Ishikawa (cell line): ENCODE measurements around the gene ADGRL3.

Experiments used
- CEBPB ChIP-seq: IDR thresholded peaks from 2 replicates; pipeline ENCODE4 v1.6.1; 2012
- CREB1 ChIP-seq: IDR thresholded peaks from 2 replicates; pipeline ENCODE4 v1.6.1; 2012; ENCODE audit warnings: low read depth
- EGR1 ChIP-seq: IDR thresholded peaks from 2 replicates; pipeline ENCODE4 v1.6.1; 2012
- EP300 ChIP-seq: IDR thresholded peaks from 2 replicates; pipeline ENCODE4 v1.6.1; 2012; ENCODE audit warnings: borderline replicate concordance
- FOXM1 ChIP-seq: IDR thresholded peaks from 2 replicates; pipeline ENCODE4 v1.6.1; 2012; ENCODE audit warnings: low read depth, borderline replicate concordance
- NFIC ChIP-seq: IDR thresholded peaks from 2 replicates; pipeline ENCODE4 v1.6.1; 2012
- RAD21 ChIP-seq: IDR thresholded peaks from 2 replicates; pipeline ENCODE4 v1.6.1; 2012; ENCODE audit warnings: low read depth
- TAF1 ChIP-seq: IDR thresholded peaks from 2 replicates; pipeline ENCODE4 v1.6.1; 2012; ENCODE audit warnings: low read depth, mild to moderate bottlenecking
- TCF12 ChIP-seq: IDR thresholded peaks from 2 replicates; pipeline ENCODE4 v1.6.1; 2012; ENCODE audit warnings: low read depth
- TEAD4 ChIP-seq: IDR thresholded peaks from 2 replicates; pipeline ENCODE4 v1.6.1; 2012
- YY1 ChIP-seq: IDR thresholded peaks from 2 replicates; pipeline ENCODE4 v1.6.1; 2012; ENCODE audit warnings: low read depth
- ZBTB7A ChIP-seq: IDR thresholded peaks from 2 replicates; pipeline ENCODE4 v1.6.1; 2012; ENCODE audit warnings: low read depth
- TF ChIP-seq, protein P1 (sequence below): IDR thresholded peaks from 2 replicates; pipeline ENCODE4 v1.6.1; 2012; ENCODE audit warnings: low read depth, mild to moderate bottlenecking
- TF ChIP-seq, protein P2 (sequence below): IDR thresholded peaks from 2 replicates; pipeline ENCODE4 v1.6.1; 2012
- TF ChIP-seq, protein P3 (sequence below): IDR thresholded peaks from 2 replicates; pipeline ENCODE4 v1.6.1; 2012

ADGRL3 gene

DNA sequence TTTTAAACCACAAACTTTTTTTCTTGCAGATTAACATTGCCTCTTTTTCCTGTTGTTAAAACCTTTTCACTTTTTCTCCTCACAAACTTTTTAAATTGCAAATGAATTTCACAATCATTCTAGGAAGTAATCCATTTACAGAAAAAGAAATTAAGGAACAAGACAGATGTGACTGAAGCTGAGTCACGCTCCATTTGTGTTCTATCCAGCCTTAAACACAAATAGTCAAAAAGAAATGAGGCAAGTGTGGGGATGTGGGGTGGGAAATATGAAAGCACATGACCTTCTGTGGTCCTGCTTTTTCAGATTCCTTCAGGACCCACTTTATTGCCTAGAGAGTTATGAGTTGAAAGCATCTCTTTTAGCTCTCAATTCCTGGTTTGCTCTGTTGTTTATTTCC lies 197.0 kb downstream of the ADGRL3 start:
- TF ChIP-seq, protein P1, sequence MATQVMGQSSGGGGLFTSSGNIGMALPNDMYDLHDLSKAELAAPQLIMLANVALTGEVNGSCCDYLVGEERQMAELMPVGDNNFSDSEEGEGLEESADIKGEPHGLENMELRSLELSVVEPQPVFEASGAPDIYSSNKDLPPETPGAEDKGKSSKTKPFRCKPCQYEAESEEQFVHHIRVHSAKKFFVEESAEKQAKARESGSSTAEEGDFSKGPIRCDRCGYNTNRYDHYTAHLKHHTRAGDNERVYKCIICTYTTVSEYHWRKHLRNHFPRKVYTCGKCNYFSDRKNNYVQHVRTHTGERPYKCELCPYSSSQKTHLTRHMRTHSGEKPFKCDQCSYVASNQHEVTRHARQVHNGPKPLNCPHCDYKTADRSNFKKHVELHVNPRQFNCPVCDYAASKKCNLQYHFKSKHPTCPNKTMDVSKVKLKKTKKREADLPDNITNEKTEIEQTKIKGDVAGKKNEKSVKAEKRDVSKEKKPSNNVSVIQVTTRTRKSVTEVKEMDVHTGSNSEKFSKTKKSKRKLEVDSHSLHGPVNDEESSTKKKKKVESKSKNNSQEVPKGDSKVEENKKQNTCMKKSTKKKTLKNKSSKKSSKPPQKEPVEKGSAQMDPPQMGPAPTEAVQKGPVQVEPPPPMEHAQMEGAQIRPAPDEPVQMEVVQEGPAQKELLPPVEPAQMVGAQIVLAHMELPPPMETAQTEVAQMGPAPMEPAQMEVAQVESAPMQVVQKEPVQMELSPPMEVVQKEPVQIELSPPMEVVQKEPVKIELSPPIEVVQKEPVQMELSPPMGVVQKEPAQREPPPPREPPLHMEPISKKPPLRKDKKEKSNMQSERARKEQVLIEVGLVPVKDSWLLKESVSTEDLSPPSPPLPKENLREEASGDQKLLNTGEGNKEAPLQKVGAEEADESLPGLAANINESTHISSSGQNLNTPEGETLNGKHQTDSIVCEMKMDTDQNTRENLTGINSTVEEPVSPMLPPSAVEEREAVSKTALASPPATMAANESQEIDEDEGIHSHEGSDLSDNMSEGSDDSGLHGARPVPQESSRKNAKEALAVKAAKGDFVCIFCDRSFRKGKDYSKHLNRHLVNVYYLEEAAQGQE: no peak
- TF ChIP-seq TAF1: no peak
- TF ChIP-seq NFIC: no peak
- no peak for TF ChIP-seq CEBPB
- no peak for TF ChIP-seq TCF12
- no peak for TF ChIP-seq YY1
- TF ChIP-seq TEAD4: no peak
- TF ChIP-seq EGR1: no peak
- no peak for TF ChIP-seq ZBTB7A
- no peak for TF ChIP-seq CREB1
- no peak for TF ChIP-seq FOXM1

DNA sequence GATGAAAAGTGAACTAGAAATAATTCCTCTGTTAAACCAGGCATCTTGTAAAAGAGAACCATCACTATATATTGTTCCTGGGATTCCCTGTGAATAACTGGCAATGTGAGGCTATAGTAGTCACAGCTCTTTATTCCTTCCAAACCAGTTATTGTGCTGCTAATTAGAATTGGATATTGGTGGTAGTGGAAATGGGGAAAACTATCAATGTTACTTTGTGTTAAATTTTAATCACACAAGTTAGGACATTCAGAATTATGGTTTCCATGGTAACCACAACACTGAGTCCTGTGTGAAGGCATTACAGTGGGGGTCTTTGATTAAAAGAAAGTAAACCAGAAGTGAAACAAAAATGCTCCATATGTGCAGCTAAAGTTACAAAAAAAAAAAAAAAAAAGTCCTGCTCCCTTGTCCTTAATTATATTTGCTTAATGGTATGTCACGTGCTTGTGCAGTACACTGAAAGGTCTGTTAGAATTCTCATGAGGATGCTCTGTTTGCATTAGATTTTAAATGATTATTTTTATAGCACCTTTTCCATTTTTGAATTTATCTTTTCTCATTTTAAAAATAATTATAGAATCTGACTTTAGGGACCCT lies 200.4 kb downstream of the ADGRL3 start:
- TF ChIP-seq EGR1 (no peak), TAF1 (no peak), CEBPB (no peak), TCF12 (no peak), EP300 (no peak)
- TF ChIP-seq, protein P2, sequence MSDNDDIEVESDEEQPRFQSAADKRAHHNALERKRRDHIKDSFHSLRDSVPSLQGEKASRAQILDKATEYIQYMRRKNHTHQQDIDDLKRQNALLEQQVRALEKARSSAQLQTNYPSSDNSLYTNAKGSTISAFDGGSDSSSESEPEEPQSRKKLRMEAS: no peak

DNA sequence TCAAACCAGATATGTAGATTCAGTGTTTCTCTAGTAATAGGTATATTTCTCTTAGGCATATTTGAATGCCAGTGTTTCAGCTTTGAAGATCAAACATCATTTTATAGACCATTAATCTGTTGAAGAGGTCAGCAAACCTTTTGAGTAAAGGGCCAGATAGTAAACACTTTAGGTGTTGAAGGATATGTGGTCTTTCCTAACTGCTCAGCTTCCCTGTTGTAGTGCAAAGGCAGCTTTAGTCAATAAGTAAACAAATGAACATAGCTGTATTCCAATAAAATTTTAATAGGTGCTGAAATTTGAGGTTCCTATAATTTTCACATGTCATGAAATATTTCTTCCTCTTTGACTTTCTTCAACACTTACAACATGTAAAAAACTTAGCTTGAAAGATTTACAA lies 201.6 kb downstream of the ADGRL3 start:
- TF ChIP-seq EP300 (no peak), TEAD4 (no peak), TCF12 (no peak), RAD21 (no peak), TAF1 (no peak), EGR1 (no peak), FOXM1 (no peak)

DNA sequence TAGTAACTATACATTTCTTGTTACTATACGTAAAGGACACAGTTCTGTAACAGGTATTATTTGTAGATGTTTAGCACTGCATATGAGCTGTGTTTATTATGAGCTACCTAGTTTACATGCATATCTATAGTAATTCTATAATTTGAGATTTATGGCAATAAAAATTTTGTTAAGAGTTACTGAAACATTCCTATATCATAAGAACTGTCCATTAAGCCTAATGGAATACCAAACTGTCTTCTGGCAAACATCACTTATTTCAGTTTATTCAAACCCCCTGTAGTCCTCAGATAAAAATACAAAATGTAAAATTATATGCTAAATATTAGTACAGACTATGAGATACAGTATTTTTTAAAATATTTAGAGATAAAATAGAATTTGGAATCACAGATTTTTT lies 205.2 kb downstream of the ADGRL3 start:
- TF ChIP-seq YY1 (no peak), TAF1 (no peak), TCF12 (no peak), ZBTB7A (no peak), EGR1 (no peak)
- TF ChIP-seq, protein P1: no peak

DNA sequence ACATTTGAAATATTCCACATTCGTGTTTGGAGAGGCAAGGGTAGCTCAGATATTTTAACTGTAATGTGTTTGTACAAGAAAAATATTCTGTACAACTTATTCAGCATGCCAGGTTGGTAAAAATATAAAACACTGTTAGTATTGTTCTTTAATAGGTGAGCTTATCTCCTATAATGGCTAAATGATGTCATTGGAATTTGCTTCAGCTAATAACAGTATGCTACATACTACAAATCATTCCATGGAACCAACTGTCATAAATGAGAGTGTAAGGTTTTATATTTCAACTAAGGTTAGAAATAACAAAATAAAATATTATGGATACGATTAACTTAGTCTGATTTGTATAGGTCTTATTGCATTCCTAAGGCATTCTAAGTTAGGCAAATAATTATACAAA lies 206.6 kb downstream of the ADGRL3 start:
- TF ChIP-seq, protein P3, sequence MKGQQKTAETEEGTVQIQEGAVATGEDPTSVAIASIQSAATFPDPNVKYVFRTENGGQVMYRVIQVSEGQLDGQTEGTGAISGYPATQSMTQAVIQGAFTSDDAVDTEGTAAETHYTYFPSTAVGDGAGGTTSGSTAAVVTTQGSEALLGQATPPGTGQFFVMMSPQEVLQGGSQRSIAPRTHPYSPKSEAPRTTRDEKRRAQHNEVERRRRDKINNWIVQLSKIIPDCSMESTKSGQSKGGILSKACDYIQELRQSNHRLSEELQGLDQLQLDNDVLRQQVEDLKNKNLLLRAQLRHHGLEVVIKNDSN: no peak
- TF ChIP-seq TCF12 (no peak), NFIC (peak; percentile 10; the same call in 1 of the 2 replicates), EP300 (peak; percentile 40; the same call in 1 of the 2 replicates), TEAD4 (peak; percentile 51), EGR1 (no peak), RAD21 (no peak)
- TF ChIP-seq, protein P1: no peak
